Mesendoderm (in vitro differentiated cells): ENCODE results near the gene WNT7A.

Source experiments
- DNase-seq: peaks from one replicate; pipeline ENCODE4 v3.0.0; 2013
- H2AK5ac ChIP-seq: 2 replicates; pipeline ENCODE4 v1.6.1; 2013; ENCODE audit warnings: low read length, inconsistent platforms
- H2BK120ac ChIP-seq: 2 replicates; pipeline ENCODE4 v1.6.1; 2013; ENCODE audit warnings: low read depth, mild to moderate bottlenecking, low read length, moderate library complexity, mixed read lengths
- H2BK15ac ChIP-seq: replicated peaks from 2 replicates; pipeline ENCODE4 v1.6.1; 2013; ENCODE audit warnings: low read depth, mild to moderate bottlenecking, moderate library complexity
- H2BK5ac ChIP-seq: 2 replicates; pipeline ENCODE4 v1.6.1; 2013; ENCODE audit warnings: low read length, inconsistent platforms
- H3K18ac ChIP-seq: 2 replicates; pipeline ENCODE4 v1.6.1; 2013; ENCODE audit warnings: mild to moderate bottlenecking, low read length, mixed read lengths
- H3K23ac ChIP-seq: one replicate; pipeline ENCODE4 v1.6.1; 2013; ENCODE audit warnings: low read length
- H3K27ac ChIP-seq: 2 replicates; pipeline ENCODE4 v1.5.1; 2013; ENCODE audit warnings: low read depth, mild to moderate bottlenecking, inconsistent platforms, low read length, moderate library complexity
- H3K27me3 ChIP-seq: 2 replicates; pipeline ENCODE4 v1.6.1; 2013; ENCODE audit warnings: low read length, control low read depth, mild to moderate bottlenecking, inconsistent platforms; ENCODE audit not compliant: insufficient read depth, poor library complexity
- H3K36me3 ChIP-seq: 2 replicates; pipeline ENCODE4 v1.6.1; 2013; ENCODE audit warnings: low read length, inconsistent platforms; ENCODE audit not compliant: control insufficient read depth, insufficient read depth
- H3K4ac ChIP-seq: one replicate; pipeline ENCODE4 v1.6.1; 2013; ENCODE audit warnings: low read depth, mild to moderate bottlenecking, low read length, moderate library complexity
- H3K4me1 ChIP-seq: 2 replicates; pipeline ENCODE4 v1.6.1; 2013; ENCODE audit warnings: low read depth, low read length, inconsistent platforms; ENCODE audit not compliant: control insufficient read depth
- H3K4me2 ChIP-seq: 2 replicates; pipeline ENCODE4 v1.6.1; 2013; ENCODE audit warnings: low read length
- H3K4me3 ChIP-seq: 2 replicates; pipeline ENCODE4 v1.5.1; 2013; ENCODE audit warnings: mild to moderate bottlenecking, low read length
- H3K56ac ChIP-seq: one replicate; pipeline ENCODE4 v1.6.1; 2013; ENCODE audit warnings: low read length
- H3K79me1 ChIP-seq: 2 replicates; pipeline ENCODE4 v1.6.1; 2013; ENCODE audit warnings: low read length, inconsistent platforms
- H3K79me2 ChIP-seq: 2 replicates; pipeline ENCODE4 v1.6.1; 2013; ENCODE audit warnings: mild to moderate bottlenecking, low read length; ENCODE audit not compliant: control insufficient read depth, insufficient read depth
- H3K9ac ChIP-seq: 2 replicates; pipeline ENCODE4 v1.6.1; 2013; ENCODE audit warnings: low read length, inconsistent platforms
- H4K5ac ChIP-seq: one replicate; pipeline ENCODE4 v1.6.1; 2013; ENCODE audit warnings: low read length
- H4K8ac ChIP-seq: one replicate; pipeline ENCODE4 v1.6.1; 2013; ENCODE audit warnings: low read depth, mild to moderate bottlenecking, control low read depth, low read length, moderate library complexity
- WGBS: extraction: QIAGEN DNeasy Blood & Tissue Kit; methylation state at CpG from one replicate; pipeline ENCODE4 v1.1.7; 2013; ENCODE audit warnings: low lambda C conversion rate, missing lambda C conversion rate; ENCODE audit not compliant: insufficient coverage; ENCODE audit errors: extremely low coverage; 5-methylcytosine and 5-hydroxymethylcytosine counted together

WNT7A gene

DNA sequence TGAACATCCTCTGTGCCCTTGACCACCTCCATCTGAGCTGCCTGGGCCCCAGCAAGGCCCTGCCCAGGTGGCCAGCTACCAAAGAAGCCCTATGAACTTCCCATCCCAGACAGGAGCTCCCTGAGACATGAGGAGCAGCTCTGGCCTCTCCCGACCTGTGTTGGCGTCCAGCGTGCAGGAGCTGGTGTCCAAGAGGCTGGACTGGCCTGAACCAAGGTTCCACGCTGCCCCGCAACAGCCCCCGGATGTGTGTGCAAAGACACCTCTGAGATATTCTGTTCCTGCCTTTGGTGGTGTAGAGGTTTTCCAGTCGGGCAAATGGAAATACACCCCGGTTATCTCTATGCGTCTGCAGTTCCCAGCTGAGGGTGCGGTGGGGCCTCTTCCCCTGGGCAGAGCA lies 42.1 kb downstream of the WNT7A start:
- Histone ChIP-seq H4K5ac (no peak overlapping the region), H2BK5ac (no peak overlapping the region), H3K27ac (no peak overlapping the region), H3K4me1 (no peaks in the 10 kb centered on the region), H3K4me2 (no peak overlapping the region), H2AK5ac (no peak overlapping the region), H2BK15ac (no peak overlapping the region), H3K4me3 (no peak overlapping the region), H3K9ac (no peak overlapping the region), H3K23ac (no peak overlapping the region), H3K36me3 (no peaks in the 10 kb centered on the region), H4K8ac (no peak overlapping the region), H3K79me2 (no peaks in the 10 kb centered on the region), H3K27me3 (no peaks in the 10 kb centered on the region), H3K4ac (no peak overlapping the region), H3K18ac (no peak overlapping the region), H3K79me1 (no peaks in the 10 kb centered on the region), H2BK120ac (no peak overlapping the region), H3K56ac (no peak overlapping the region)
- DNase-seq, result no peak
- no CpG with 5 or more reads among the region's 10 CpGs for WGBS

DNA sequence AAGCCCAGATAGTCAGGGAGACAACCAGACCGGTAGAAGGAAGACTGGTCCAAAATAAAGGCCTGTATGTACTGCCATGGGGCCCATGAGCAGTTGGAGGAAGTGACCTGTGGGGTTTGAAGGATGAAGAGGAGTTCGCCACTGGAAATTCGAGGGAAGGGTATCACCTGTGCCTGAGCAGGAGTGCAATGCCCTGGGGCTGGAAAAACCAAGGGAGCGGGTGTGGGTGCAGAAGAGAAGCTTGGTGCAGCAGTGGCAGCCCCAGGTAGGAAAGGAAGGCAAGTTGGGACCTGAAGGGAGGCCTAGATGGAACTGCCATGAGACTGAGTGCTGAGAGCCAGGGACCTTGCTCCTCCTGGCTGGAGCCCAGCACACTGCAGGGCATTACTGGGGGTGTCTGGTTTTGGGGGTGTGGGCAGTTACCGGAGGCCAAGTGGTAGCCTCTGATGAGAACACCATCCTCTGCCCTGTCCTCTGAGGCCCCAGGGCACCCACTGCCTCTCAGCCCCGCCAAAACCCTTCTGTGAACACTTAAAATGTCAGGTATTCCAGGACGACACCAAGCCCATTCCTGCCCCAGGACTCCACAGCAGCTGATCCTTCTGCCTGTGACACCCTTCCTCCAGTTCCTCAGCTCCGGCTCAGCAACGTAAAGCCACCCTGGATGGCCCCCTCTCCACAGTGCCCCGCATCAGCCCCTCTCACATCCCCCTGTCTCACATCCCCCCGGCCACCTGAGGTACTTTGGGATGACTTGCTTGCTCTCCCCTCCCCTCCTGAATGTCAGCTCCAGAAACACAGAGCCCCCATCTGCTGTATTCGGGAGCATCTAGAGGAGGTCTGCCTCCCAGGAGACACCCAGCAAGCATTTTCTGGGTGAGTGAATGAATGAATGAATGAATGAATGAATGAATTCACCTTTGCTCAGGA lies 42.9 kb downstream of the WNT7A start:
- H2BK120ac ChIP-seq, result no peak overlapping the region
- no peak overlapping the region for H3K27ac ChIP-seq
- no peak for DNase-seq
- no CpG with 5 or more reads among the region's 12 CpGs for WGBS
- no peak overlapping the region for H3K4me2 ChIP-seq
- no peak overlapping the region for H2AK5ac ChIP-seq
- no peaks in the 10 kb centered on the region for H3K79me1 ChIP-seq
- no peaks in the 10 kb centered on the region for H3K4me1 ChIP-seq
- no peak overlapping the region for H3K4me3 ChIP-seq
- H3K36me3 ChIP-seq, result no peaks in the 10 kb centered on the region
- no peaks in the 10 kb centered on the region for H3K79me2 ChIP-seq
- H2BK15ac ChIP-seq, result no peak overlapping the region
- no peaks in the 10 kb centered on the region for H3K27me3 ChIP-seq
- H3K9ac ChIP-seq, result no peak overlapping the region
- H4K8ac ChIP-seq, result no peak overlapping the region
- H3K4ac ChIP-seq, result no peak overlapping the region
- H2BK5ac ChIP-seq, result no peak overlapping the region
- H3K56ac ChIP-seq, result no peak overlapping the region
- no peak overlapping the region for H3K23ac ChIP-seq
- no peak overlapping the region for H4K5ac ChIP-seq
- no peak overlapping the region for H3K18ac ChIP-seq

DNA sequence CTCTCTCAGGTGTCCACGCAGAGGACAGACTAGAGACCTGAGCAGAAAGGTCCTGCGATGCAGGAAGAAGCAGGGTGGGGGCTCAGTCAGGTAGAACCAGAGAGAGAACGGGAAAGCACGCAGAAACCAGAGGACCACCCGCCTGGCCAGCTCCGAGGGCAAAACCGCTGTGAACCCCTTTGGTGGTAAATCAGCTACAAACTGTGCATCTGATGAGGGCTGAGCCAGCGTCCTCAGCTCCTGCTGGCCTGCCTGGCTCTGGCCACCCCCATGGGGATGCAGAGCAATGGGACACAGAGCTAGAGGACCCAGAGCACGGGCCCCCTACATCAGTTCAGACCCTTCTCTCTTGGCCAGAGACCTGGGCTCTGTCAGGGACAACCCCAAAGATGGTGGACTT lies 44.6 kb downstream of the WNT7A start:
- Histone ChIP-seq H3K27me3 (no peaks in the 10 kb centered on the region), H3K79me2 (no peaks in the 10 kb centered on the region), H2BK15ac (no peak overlapping the region), H2AK5ac (no peak overlapping the region), H3K4me3 (no peak overlapping the region), H3K4me2 (no peak overlapping the region), H3K23ac (no peak overlapping the region), H3K9ac (no peak overlapping the region), H4K8ac (no peak overlapping the region), H3K79me1 (no peaks in the 10 kb centered on the region), H3K36me3 (no peaks in the 10 kb centered on the region), H3K18ac (no peak overlapping the region), H2BK120ac (no peak overlapping the region), H3K56ac (no peak overlapping the region), H4K5ac (no peak overlapping the region), H2BK5ac (no peak overlapping the region), H3K27ac (no peak overlapping the region), H3K4ac (no peak overlapping the region), H3K4me1 (no peaks in the 10 kb centered on the region)
- DNase-seq, result no peak
- whole genome bisulfite sequencing, result no CpG with 5 or more reads among the region's 9 CpGs

DNA sequence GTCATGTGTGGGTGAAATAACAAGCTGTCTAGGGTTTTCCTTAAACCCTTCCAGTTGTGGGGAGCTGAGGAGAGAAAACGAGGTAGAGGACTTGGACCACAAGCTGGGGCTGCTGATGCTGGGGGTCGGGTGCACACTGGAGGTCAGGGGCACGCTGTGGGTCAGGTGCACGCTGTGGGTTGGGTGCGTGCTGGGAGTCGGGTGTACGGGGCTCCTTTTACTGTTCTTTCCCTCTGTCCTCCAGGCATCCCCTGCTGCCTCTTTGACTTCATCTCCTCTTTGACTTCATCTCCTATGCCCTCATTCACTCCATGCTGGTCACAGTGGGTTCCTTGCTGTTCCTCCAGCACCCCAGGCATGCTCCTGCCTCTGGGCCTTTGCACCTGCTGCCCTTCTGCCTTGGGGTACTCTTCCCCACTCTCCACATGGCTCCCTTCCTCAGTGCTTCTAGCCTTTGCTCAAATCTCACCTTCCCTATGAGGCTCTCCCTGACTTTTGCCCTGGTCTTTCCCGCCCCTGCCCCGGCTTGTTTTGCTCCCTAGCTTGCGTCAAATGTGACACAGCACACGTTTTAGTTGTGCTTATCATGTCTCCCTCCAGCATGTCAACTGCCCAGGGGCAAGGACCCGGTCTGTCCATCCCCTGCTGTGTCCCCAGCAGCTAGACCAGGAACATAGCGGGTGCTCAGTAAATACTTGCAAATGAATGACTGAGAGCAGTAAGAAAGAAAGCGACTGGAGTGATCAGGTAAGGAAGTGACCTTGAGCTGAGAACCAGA lies 45.4 kb downstream of the WNT7A start:
- Histone ChIP-seq H2BK5ac (no peak overlapping the region), H4K8ac (no peak overlapping the region), H3K18ac (no peak overlapping the region), H3K4me1 (no peaks in the 10 kb centered on the region), H2BK120ac (no peak overlapping the region), H3K4me2 (no peak overlapping the region), H3K36me3 (no peaks in the 10 kb centered on the region), H3K56ac (no peak overlapping the region), H3K27ac (no peak overlapping the region), H2BK15ac (no peak overlapping the region), H4K5ac (no peak overlapping the region), H2AK5ac (no peak overlapping the region), H3K4ac (no peak overlapping the region), H3K79me2 (no peaks in the 10 kb centered on the region), H3K27me3 (no peaks in the 10 kb centered on the region), H3K23ac (no peak overlapping the region), H3K9ac (no peak overlapping the region), H3K4me3 (no peak overlapping the region), H3K79me1 (no peaks in the 10 kb centered on the region)
- WGBS, result no CpG with 5 or more reads among the region's 14 CpGs
- DNase-seq, result no peak

- H3K18ac ChIP-seq, result no peak overlapping the region
- no peaks in the 10 kb centered on the region for H3K79me2 ChIP-seq
- no peaks in the 10 kb centered on the region for H3K79me1 ChIP-seq
- H3K27ac ChIP-seq, result no peak overlapping the region
- H3K23ac ChIP-seq, result no peak overlapping the region
- no peak overlapping the region for H4K8ac ChIP-seq
- no peak overlapping the region for H3K4me2 ChIP-seq
- no peak overlapping the region for H2BK5ac ChIP-seq
- H2AK5ac ChIP-seq, result no peak overlapping the region
- no peak overlapping the region for H3K4me3 ChIP-seq
- H3K27me3 ChIP-seq, result no peaks in the 10 kb centered on the region
- no peak overlapping the region for H4K5ac ChIP-seq
- no CpG with 5 or more reads among the region's 9 CpGs for WGBS
- no peak overlapping the region for H3K9ac ChIP-seq
- H3K4me1 ChIP-seq, result no peaks in the 10 kb centered on the region
- H3K56ac ChIP-seq, result no peak overlapping the region
- no peak overlapping the region for H2BK15ac ChIP-seq
- no peak overlapping the region for H2BK120ac ChIP-seq
- DNase-seq, result no peak
- no peak overlapping the region for H3K4ac ChIP-seq
- H3K36me3 ChIP-seq, result no peaks in the 10 kb centered on the region
Measured at GRCh38 chr3:13833506-13834257, 46.2 kb downstream of the WNT7A start.
